ENCODE results near the gene PTOV1.

GRCh38 chr19:49872245-49873128, 21.5 kb downstream of the PTOV1 start:
- no peak for TF ChIP-seq GATA2 (IDR thresholded peaks at IDR 0.05; ENCODE audit: low read depth, low read length)
- no peak for TF ChIP-seq GATA3 (IDR thresholded peaks at IDR 0.05; ENCODE audit: low read depth, low read length)

All from SH-SY5Y (cell line).